HG03097 (cell line): ENCODE data around the gene PRR12.

Experiments
- ATAC-seq: cut with Tn5 transposase; IDR thresholded peaks from one replicate; pipeline ENCODE4 v1.9.1; 2021; ENCODE audit not compliant: unreplicated experiment, low FRiP score

PRR12 gene, protein sequence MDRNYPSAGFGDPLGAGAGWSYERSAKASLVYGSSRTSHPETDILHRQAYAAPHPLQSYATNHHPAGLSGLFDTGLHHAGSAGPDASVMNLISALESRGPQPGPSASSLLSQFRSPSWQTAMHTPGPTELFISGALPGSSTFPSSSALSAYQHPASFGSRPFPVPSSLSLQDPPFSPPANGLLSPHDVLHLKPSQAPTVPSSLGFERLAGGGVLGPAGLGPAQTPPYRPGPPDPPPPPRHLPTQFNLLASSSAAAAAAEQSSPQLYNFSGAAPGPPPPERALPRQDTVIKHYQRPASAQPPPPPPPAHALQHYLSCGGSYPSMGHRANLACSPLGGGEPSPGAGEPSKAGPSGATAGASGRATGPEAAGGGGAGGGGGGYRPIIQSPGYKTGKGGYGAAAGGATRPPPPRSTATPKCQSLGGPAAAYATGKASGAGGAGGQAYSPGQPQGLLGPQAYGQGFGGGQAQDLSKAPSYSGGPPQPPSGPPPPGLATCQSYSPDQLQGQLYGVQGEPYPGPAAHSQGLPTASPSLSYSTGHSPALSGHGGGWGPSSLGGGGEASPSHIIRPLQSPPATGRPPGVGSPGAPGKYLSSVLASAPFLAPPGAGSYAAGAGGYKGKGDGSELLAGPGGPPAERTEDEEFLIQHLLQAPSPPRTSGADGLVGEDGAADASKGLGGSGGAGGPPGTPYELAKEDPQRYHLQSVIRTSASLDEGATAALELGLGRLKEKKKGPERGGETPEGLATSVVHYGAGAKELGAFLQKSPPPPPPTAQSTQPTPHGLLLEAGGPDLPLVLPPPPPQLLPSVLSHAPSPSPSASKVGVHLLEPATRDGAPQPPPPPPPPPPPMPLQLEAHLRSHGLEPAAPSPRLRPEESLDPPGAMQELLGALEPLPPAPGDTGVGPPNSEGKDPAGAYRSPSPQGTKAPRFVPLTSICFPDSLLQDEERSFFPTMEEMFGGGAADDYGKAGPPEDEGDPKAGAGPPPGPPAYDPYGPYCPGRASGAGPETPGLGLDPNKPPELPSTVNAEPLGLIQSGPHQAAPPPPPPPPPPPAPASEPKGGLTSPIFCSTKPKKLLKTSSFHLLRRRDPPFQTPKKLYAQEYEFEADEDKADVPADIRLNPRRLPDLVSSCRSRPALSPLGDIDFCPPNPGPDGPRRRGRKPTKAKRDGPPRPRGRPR (N-terminal part only)

DNA sequence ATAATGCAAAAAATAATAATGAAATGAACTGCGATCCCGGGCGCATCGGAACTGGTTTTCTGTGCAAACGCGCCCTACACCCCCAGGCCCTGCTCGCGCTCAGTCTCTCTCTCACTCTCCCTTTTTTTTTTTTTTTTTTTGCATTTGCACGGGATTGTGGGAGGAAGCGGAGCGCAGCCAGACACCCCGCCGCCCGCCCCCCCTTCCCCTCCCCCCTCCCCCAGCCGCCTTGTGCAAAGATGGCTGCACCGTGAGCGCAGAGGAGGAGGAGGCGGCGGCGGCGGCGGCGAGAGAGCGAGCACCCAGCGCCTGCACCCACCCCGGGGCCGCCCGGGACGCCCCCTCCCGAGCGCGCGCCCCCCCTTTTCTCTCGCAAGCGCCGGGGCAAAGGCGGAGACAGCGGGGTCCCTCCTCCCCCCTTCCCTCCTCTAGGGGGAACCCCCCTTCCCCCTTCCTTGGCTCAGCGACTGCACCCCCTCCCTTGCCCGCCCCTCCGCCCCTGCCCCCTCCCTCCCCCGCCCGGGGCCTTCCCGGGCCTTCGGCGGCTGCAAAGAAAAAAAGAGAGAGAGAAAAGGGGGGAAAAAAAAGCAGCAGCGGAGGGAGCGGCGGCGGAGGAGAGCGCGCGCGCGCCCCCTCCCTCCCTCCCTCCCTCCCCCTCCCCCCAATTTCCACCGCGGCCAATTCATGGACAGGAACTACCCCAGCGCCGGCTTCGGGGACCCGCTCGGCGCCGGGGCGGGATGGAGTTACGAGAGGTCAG, at the start of gene PRR12:
Gene PRR12 (plus strand): TSS at position 212 of the 760 bp plus-strand sequence. CDS start 473 bp downstream, at position 685.
- ATAC-seq = no peak

GRCh38 chr19:49541914-49542313, 49.1 kb upstream of the PRR12 start:
- ATAC-seq = no peak

- ATAC-seq = no peak
Observed at GRCh38 chr19:49542446-49542845, 48.5 kb upstream of the PRR12 start.

DNA sequence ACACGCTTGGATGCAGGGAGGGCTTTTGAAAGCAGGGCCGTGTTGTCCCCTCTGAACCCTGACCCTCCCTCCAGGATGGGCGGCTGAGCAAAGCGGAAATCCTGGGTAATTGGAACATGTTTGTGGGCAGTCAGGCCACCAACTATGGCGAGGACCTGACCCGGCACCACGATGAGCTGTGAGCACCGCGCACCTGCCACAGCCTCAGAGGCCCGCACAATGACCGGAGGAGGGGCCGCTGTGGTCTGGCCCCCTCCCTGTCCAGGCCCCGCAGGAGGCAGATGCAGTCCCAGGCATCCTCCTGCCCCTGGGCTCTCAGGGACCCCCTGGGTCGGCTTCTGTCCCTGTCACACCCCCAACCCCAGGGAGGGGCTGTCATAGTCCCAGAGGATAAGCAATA, 48.0 kb upstream of the PRR12 start:
- no peak for ATAC-seq

DNA sequence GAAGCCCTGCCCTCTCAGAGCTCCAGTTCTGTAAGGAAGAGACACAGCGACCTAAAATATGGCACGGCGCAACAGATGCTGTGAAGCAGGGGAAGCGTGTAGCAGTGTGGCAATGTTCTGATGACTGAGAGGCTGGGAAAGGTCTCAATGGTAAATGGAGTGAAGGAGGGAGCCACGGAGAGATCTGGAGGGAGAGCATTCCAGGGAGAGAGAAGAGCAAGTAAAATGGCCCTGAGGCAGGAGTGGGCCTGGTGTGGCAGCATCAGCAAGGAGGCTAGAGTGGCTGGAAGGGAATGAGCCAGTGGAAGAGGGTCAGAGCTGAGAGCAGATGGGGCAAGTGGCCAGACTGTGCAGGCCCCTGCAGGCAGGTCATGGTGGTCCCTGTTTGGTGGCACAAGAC, 46.8 kb upstream of the PRR12 start:
- no peak for ATAC-seq

- ATAC-seq = no peak
Observed at GRCh38 chr19:49546825-49547565, 44.0 kb upstream of the PRR12 start.

GRCh38 chr19:49549045-49549444, 41.9 kb upstream of the PRR12 start:
- ATAC-seq = no peak

- no peak for ATAC-seq
Observed at GRCh38 chr19:49551531-49551930, 39.5 kb upstream of the PRR12 start.

- ATAC-seq = no peak
Observed at GRCh38 chr19:49552749-49553148, 38.2 kb upstream of the PRR12 start.

- ATAC-seq = no peak
Observed at GRCh38 chr19:49553451-49554271, 37.3 kb upstream of the PRR12 start.

GRCh38 chr19:49554701-49555181, 36.2 kb upstream of the PRR12 start:
- ATAC-seq = no peak

GRCh38 chr19:49555600-49556411, 35.2 kb upstream of the PRR12 start:
- ATAC-seq = no peak

DNA sequence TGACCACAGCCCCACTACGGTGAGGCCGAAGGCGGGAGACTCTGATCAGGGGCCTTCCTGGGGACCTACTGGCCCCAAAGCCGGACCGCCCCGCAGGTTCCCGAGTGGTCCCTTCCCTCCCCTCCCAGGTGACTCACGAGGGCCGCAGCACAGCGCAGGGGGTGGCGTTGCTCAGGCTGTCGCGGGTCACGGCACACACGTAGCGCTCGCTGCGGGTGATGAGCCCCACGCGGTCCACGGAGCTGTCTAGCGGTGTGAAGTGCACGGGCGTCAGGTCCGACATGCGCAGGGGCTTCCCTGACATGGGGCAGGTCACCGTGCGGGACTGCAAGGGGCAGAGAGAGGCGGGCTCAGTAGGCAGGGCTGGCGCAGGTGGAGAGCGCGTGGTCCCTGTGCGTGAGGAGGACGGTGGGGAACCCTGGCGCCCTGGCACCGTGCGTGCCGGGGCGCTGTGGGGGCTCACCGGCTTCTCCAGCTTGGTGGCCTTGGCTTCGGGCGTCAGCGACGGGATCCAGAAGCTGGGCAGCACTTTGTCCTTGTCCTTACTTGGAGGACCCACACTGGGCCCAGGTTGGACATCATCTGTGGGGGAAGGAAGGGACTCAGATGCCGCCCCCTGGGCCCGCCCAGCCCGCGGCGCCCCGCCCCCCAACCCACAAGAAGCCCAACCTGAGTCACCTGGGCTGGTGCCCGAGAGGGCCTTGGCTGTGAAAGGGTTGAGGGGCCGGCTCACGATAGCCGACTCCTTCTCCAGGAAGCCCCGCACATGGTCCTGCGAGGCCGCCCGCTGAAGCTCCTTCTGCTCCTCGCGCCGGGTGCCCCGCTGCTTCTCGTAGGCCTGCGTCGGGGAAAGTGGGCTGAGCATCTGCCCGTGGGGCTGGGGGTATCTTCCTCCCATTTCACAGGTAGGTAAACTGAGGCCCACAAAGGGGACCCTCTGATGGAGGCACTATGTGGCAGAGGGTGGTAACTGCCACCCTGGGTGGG, 34.3 kb upstream of the PRR12 start:
- ATAC-seq = no peak

GRCh38 chr19:49557641-49558325, 33.2 kb upstream of the PRR12 start:
- ATAC-seq = no peak

DNA sequence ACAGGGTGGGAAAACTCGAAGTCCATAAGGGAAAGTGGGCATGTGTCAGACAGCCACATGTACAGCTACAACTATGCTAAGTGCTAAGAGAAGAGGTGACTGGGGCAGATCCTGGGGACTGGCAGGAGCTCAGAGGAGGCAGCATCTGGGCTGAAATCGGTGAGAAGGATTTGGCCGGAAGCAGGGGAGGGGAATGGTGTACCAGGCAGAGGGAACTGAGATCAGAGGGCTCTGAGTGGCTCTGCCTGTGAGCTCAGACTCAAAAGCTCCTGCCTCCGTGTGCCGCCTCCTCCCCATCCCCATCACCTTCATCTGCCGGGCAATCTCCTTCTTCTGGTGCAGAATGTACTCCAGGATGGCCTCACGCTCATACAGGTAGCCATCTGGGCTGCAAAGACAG, 32.4 kb upstream of the PRR12 start:
- ATAC-seq = no peak

DNA sequence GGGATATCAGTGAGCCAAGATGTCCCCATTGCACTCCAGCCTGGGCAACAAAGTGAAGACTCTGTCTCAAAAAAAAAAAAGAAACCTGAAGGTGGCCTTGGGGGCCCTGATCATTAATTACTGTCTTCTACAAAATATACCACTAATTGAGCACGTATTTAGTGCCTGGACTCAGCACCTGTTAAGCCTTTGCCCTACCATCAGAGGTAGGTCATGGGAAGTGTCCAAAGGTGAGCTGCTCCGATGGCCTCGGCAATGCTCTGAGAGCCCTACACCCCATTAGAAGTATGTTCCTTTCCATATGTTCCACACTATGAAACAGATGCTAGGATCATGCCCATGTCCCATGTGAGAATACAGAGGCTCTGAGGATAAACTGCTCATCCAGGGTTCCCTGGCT, 31.5 kb upstream of the PRR12 start:
- no peak for ATAC-seq
